ENCODE measurements around the gene MINDY3.
"Not testable (repeated sequence)": the region's sequence is repeated elsewhere in the genome, so short reads cannot be mapped to it uniquely, and the experiment has no call there.

The MINDY3 gene

DNA sequence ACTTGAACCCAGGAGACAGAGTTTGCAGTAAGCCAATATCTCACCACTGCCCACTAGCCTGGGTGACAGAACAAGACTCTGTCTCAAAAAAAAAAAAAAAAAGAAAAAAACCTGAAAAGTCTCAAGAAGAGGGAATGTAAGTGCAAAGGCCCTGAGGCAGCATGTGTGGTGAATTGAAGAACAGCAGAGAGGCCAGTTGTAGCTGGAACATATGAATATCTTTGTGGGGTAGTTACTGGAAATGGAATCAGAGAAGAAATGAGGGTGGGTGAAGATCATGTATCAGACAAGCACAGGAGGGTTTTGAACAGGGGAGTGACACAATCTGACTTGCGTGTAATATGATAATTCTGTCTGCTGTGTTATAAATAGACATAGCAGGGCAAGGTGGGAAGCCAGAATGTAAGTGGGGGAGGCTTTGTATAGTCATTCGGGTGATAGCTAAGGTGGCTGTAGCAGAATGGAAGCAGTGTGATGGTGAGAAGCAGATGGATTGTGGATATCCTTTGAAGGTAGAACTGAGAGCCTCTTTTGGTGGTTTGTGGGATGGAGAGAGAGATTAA is 95.3 kb downstream of the MINDY3 start:
- DNase-seq = no peak

DNA sequence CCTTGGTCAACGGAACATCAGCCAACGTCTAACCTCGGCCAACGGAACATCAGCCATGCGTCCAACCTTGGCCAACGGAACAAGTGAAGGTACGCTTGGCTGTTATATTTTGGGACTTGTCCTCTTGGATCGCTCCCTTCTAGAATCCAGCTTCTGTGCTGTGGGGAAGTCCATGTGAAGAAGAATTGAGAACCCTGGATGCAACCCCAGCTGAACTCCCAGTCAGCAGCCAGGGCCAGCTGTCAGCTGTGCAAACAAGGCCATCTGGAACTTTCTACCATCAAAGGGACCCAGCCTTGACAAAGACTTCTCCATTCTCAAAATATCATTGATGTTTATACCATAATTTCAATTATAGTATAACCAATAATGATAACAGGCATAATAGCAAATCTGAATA is 97.3 kb downstream of the MINDY3 start:
- no peak for DNase-seq

DNA sequence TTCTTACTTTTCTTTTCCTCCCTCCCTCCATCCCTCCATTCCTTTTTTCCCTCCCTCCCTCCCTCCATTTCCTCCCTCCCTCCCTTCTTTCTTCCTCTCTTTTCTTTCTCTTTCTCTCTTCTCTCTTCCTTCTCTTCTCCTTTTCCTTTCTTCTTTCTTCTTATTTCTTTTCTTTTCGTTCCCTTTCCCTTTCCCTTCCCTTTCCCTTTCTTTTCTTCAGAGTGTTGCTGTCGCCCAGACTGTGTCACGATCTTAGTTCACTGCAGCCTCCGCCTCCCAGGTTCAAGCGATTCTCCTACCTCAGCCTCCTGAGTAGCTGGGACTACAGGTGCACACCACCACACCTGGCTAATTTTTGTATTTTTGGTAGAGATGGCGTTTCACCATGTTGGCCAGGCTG is 98.1 kb downstream of the MINDY3 start:
- not testable (repeated sequence) for DNase-seq

GRCh38 chr10:15761224-15761623 is 99.1 kb downstream of the MINDY3 start:
- DNase-seq = not testable (repeated sequence)

DNA sequence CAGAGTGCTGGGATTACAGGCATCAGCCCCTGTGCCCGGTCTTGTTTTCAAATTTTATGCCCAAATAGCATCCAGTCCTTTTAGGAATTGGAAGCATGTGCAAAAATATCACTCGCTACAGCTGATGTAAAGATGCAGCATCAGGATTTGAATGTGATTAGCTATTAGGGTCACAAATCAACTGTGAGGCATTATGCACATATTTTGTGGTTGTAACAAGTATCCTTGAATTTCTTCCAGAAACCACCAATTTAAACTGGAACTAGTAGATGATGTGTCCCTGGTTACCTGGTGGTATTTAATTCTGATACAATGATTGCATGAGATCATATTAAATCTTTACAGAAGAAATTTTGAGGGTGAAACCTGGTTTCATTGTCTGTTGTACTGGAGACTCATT is 99.6 kb downstream of the MINDY3 start:
- DNase-seq = no peak

DNA sequence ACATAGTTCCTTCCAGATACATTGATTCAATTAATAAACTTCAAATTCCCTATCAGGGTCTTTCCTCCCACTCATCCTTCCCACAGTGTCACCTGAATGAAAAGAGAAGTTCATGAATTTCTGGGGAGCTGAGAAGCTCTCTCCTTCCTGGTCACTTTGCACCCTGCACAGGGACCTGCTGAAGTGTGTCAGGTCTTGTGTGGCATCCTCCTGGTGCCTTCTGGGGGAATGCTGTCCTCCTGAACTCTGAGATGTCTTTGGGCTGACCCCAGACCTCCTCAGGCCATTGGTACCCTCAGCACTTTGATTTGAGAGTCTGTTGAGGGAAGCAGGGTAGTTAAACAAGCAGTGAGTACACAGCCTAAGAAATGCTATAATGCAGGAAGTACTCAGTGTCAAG is 101.0 kb downstream of the MINDY3 start:
- no peak for DNase-seq

DNA sequence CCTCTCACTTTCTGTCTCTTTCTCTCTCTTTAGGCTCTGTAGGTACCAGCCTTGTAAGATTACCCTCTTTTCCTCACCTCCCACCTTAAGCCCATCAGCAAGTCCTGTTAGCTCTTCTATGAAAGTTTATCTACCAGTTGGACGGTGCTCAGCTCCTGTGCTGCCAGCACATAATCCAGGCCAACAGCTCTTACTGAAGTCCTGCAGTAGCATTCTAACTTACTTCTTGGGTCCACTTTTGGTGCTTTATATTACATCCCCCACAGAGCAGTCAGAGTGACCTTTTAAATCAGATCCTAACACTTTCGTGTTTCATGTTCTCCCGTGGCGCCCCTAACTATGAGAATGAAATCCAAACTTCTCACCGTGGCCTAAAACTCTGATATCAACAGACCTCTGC is 101.7 kb downstream of the MINDY3 start:
- no peak for DNase-seq

DNA sequence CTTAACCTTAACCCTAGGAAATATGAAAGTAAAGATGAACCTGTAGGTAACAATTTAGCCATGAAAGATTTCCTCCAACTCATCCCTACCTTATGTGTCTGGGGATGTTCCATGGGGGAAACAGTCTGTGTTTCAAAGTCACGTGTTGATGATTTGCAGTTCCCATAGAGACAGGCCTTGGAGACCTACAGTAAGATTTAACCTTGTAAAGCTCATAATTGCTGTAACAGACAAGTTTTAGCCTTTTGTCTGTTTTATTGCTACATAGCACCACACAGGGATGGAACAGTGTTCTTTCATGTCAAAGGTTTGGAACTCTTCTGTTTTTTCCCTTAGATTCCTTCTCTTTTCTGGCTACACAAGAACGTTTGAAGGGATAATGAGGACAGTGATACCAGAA is 105.4 kb downstream of the MINDY3 start:
- no peak for DNase-seq

DNA sequence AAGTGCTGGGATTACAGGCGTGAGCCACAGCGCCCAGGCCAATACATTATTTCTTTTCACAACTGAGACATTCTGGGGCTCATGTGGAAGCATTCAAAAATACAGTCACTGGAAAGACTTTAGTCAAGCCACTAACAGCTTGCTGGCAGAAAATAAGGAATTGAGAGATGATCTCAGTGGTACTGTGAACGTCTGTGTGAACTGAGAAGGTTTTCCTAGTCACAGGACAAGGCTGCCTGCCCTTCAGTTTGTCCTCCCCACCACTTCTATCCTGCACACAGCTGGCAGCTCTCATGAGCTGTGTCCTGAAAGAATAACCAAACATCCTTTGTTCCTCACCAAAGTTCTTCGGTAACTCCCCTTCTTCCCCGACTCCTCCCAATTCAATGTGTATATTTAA is 109.3 kb downstream of the MINDY3 start:
- no peak for DNase-seq

GRCh38 chr10:15748126-15748525 is 112.2 kb downstream of the MINDY3 start:
- DNase-seq = peak; percentile 3

DNA sequence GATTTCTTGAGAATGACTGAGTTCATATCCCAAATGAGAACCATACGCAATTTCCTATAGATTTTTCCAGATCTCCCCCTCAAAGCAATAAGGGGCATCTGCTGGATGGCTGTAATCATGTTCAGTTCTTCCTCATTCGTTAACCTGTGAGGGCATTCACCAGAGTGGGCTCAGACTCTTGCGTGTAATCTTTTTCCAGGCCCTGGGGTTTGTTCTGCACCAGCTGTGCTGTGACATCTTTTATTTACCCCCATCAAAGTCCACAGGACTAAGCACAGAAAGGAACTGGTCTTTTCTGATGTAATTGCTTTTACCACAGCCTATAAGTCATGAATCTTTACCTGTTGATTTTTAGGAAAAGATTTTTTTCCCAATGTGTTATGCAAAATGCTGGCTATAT is 112.7 kb downstream of the MINDY3 start:
- no peak for DNase-seq

DNA sequence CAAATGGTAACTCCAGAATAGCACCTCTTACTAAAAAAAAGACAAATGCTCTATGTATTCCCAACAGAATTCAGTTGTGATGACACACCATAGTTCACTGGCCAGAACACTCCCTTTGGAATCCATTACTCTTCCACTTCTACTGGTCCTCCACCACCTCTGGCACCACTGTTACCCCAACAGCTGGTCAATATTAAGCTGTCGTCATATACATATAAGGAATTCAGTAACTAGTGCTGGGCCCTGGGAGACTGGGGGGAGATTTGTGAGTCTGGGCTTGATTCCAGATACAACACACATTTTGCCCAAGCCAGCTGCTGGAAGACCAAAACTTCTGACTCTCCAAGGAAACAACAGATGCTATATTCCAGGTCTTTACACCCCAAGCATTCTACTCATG is 114.6 kb downstream of the MINDY3 start:
- DNase-seq = no peak

DNA sequence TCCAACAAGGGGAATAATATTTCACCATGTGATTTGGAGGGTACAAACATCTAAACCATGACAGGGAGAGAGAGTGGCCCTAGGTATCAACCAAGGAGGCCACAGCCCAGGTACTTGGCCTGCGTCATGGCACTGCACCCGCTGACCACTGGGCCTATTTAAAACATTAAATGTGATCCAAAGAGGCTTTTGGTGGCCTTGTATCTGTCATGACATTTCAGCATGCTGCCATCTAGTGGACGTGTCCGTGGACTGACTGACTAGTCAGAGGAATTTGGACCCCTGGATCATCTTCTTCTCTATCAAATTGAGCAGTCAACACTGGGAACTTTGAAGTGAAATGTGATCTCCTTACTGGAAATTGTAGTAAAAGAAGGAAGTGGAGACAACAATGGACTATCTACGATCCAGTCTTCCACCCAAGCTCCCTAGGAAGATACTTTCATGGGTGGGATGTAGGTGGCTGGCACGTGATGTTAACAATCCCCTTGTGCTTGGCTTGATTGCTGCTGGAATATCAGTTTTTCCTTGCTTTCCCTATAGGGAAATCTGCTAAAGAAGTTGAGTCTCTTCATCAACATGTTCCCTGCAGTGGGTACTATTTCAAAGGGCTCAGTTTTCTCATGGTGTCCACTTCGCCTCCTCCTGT is 116.0 kb downstream of the MINDY3 start:
- peak; percentile 2 for DNase-seq

- no peak for DNase-seq
Observed at GRCh38 chr10:15743443-15743842, 116.9 kb downstream of the MINDY3 start.

GRCh38 chr10:15742836-15743235 is 117.5 kb downstream of the MINDY3 start:
- DNase-seq = no peak

DNA sequence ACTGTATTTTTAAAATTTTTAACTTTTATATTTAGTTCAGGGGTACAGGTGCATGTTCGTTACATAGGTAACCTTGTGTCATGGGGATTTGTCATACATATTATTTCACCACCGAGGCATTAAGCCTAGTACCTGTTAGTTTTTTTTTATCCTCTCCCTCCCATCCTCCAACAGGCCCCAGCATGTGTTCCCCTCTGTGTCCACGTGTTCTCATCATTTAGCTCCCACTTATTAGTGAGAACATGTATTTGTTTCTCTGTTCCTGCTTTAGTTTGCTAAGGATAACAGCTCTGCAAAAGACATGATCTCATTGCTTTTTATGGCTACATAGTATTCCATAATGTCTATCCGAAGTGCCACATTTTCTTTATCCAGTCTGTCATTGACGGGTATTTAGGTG is 118.2 kb downstream of the MINDY3 start:
- DNase-seq = no peak

DNA sequence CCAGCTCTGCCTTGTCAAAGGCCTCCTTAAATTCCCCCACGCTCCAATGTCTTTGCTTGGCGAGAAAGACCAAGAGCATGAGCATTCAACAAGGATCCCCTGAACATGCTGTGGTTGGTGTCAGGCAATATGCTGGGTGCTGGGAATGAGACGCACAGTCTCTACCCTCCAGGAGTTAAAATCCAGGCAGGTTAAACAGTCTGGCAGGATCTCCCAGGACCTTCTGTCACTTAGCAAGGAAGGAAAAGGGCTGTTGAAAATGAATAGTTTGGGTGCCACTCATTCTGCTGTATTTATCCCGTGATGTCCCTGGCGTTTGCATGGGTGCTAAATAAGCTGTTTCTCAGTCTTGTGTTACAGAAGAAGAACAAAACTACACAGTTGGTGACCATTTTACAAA is 118.7 kb downstream of the MINDY3 start:
- no peak for DNase-seq

GRCh38 chr10:15740261-15740660 is 120.0 kb downstream of the MINDY3 start:
- DNase-seq = no peak

DNA sequence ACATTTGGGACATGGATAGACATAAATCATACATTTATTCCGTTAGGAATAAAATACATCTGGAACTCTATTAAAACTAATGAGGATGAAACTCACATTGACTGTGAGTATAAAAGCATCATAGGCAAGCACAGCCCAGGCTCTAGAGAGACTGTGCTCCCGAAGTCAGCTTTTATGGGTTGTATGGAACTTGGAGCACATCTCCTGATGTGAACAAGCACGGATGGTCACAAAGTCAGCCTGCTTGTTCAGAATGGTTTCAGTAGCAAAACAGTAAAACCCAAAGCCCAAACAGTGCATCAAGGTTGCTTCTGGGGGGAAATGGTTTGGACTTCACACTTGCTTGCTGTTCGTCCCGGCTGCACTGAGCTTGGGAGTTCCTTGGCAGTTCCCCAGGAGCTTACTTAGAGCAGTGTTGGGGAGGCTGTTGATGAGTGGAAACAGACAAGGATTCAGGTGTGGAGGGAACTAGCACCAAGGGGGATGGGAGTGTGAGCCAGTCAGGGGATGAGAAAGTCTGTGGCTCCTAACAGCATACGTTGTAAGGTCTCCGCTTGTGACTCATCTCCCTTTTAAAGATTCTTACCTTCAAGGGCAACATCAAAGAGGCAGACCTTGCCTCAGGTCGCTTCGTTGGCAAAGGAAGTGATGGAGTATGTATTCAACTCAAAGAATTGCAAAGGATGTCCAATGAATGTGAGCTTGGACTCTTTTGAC is 120.9 kb downstream of the MINDY3 start:
- DNase-seq = no peak

- no peak for DNase-seq
Observed at GRCh38 chr10:15738270-15738925, 121.9 kb downstream of the MINDY3 start.

- DNase-seq = no peak
Observed at GRCh38 chr10:15737656-15738055, 122.7 kb downstream of the MINDY3 start.

- no peak for DNase-seq
Observed at GRCh38 chr10:15735763-15736162, 124.5 kb downstream of the MINDY3 start.

- DNase-seq = no peak
Observed at GRCh38 chr10:15730341-15730740, 130.0 kb downstream of the MINDY3 start.

DNA sequence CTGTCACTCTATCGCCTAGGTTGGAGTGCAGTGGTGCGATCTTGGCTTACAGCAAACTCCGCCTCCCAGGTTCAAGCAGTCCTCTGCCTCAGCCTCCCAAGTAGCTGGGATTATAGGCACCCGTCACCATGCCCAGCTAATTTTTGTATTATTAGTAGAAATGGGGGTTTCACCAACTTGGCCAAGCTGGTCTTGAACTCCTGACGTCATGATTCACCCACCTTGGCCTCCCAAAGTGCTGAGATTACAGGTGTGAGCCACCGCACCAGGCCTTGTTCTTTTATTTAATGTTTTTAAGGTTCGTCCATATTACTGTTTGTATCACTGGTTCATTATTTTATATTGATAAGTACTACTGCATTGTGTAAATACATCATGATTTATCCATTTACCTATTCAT is 130.4 kb downstream of the MINDY3 start:
- no peak for DNase-seq

All from NCI-H526 treated with DMSO at 0.1 percent for 48 hours (cell line).